Ectodermal cell (in vitro differentiated cells): Measurements from ENCODE around the gene TBX3.

ENCODE experiments used
- H3K27ac ChIP-seq: 2 replicates; pipeline ENCODE4 v1.7.0; 2013; ENCODE audit warnings: mild to moderate bottlenecking, low read depth, low read length; ENCODE audit not compliant: insufficient read depth, poor library complexity, severe bottlenecking
- H3K27me3 ChIP-seq: 2 replicates; pipeline ENCODE4 v1.7.0; 2013; ENCODE audit warnings: mild to moderate bottlenecking, low read length; ENCODE audit not compliant: insufficient read depth, control insufficient read depth, poor library complexity, severe bottlenecking
- H3K36me3 ChIP-seq: one replicate; pipeline ENCODE4 v1.7.0; 2013; ENCODE audit warnings: low read length; ENCODE audit not compliant: control insufficient read depth, insufficient read depth
- H3K4me1 ChIP-seq: one replicate; pipeline ENCODE4 v1.7.0; 2013; ENCODE audit warnings: low read length; ENCODE audit not compliant: control insufficient read depth, insufficient read depth
- H3K4me3 ChIP-seq: 2 replicates; pipeline ENCODE4 v1.7.0; 2013; ENCODE audit warnings: low read depth, low read length, control low read depth; ENCODE audit not compliant: insufficient read depth
- H3K9me3 ChIP-seq: 2 replicates; pipeline ENCODE4 v1.7.0; 2013; ENCODE audit warnings: mild to moderate bottlenecking, low read length, moderate library complexity; ENCODE audit not compliant: control insufficient read depth
- WGBS, 2 experiments: methylation state at CpG; one replicate each; pipeline ENCODE4 v1.1.7; 2013; ENCODE audit warnings: missing lambda C conversion rate in 2 of 2; 5-methylcytosine and 5-hydroxymethylcytosine counted together

TBX3 gene

GRCh38 chr12:114690267-114691135 lies 6.5 kb upstream of the TBX3 start:
- H3K4me1 ChIP-seq = peaks cover 23% of the 10 kb centered on the region
- H3K4me3 ChIP-seq = no peak overlapping the region
- peaks cover 100% of the 10 kb centered on the region for H3K27me3 ChIP-seq
- H3K36me3 ChIP-seq = no peaks in the 10 kb centered on the region
- 20 to 22% methylated on average over 6 to 7 of the region's 8 CpGs for WGBS, 2 experiments
- no peak overlapping the region for H3K27ac ChIP-seq
- H3K9me3 ChIP-seq = no peaks in the 10 kb centered on the region

- H3K4me1 ChIP-seq = peaks cover 31% of the 10 kb centered on the region
- H3K36me3 ChIP-seq = no peaks in the 10 kb centered on the region
- no peak overlapping the region for H3K4me3 ChIP-seq
- H3K9me3 ChIP-seq = no peaks in the 10 kb centered on the region
- WGBS, 2 experiments = 22 to 28% methylated on average over 5 of the region's 5 CpGs
- peaks cover 100% of the 10 kb centered on the region for H3K27me3 ChIP-seq
- no peak overlapping the region for H3K27ac ChIP-seq
Measured at GRCh38 chr12:114689075-114689994, 5.4 kb upstream of the TBX3 start.

GRCh38 chr12:114688256-114688845 lies 4.4 kb upstream of the TBX3 start:
- Histone ChIP-seq H3K4me1 (peaks cover 32% of the 10 kb centered on the region), H3K27me3 (peaks cover 99% of the 10 kb centered on the region), H3K9me3 (no peaks in the 10 kb centered on the region), H3K36me3 (no peaks in the 10 kb centered on the region), H3K27ac (no peak overlapping the region), H3K4me3 (no peak overlapping the region)
- 6 to 7% methylated on average over 4 of the region's 4 CpGs for WGBS, 2 experiments

GRCh38 chr12:114687802-114688201 lies 3.8 kb upstream of the TBX3 start:
- Histone ChIP-seq H3K27me3 (peaks cover 99% of the 10 kb centered on the region), H3K27ac (no peak overlapping the region)
- WGBS, 2 experiments = 5 to 8% methylated on average over 10 to 12 of the region's 12 CpGs

GRCh38 chr12:114686773-114687500 lies 3.0 kb upstream of the TBX3 start:
- Histone ChIP-seq H3K4me3 (no peak overlapping the region), H3K4me1 (peaks cover 35% of the 10 kb centered on the region), H3K27me3 (peaks cover 99% of the 10 kb centered on the region)

More at GRCh38 chr12:114687802-114688201, 3.8 kb upstream of the TBX3 start:
- H3K4me3 ChIP-seq = no peak overlapping the region
- no peaks in the 10 kb centered on the region for H3K36me3 ChIP-seq
- no peaks in the 10 kb centered on the region for H3K9me3 ChIP-seq
- H3K4me1 ChIP-seq = peaks cover 33% of the 10 kb centered on the region

GRCh38 chr12:114686426-114686772 lies 2.4 kb upstream of the TBX3 start:
- H3K27me3 ChIP-seq = peaks cover 99% of the 10 kb centered on the region
- no peak overlapping the region for H3K4me3 ChIP-seq
- H3K27ac ChIP-seq = no peak overlapping the region
- WGBS, 2 experiments = 1 to 3% methylated on average over 11 of the region's 11 CpGs
- no peaks in the 10 kb centered on the region for H3K36me3 ChIP-seq
- no peaks in the 10 kb centered on the region for H3K9me3 ChIP-seq
- H3K4me1 ChIP-seq = peaks cover 35% of the 10 kb centered on the region

More at GRCh38 chr12:114686773-114687500, 3.0 kb upstream of the TBX3 start:
- 1 to 2% methylated on average over 40 to 41 of the region's 41 CpGs for WGBS, 2 experiments
- H3K36me3 ChIP-seq = no peaks in the 10 kb centered on the region
- no peaks in the 10 kb centered on the region for H3K9me3 ChIP-seq
- no peak overlapping the region for H3K27ac ChIP-seq

- H3K4me1 ChIP-seq = peaks cover 35% of the 10 kb centered on the region
- no peaks in the 10 kb centered on the region for H3K9me3 ChIP-seq
- no peaks in the 10 kb centered on the region for H3K36me3 ChIP-seq
- no peak overlapping the region for H3K27ac ChIP-seq
- WGBS, 2 experiments = 2% methylated on average over 15 of the region's 17 CpGs
- peaks cover 99% of the 10 kb centered on the region for H3K27me3 ChIP-seq
- H3K4me3 ChIP-seq = no peak overlapping the region
Measured at GRCh38 chr12:114685869-114686268, 1.9 kb upstream of the TBX3 start.

- H3K27ac ChIP-seq = no peak overlapping the region
- H3K36me3 ChIP-seq = no peaks in the 10 kb centered on the region
- H3K27me3 ChIP-seq = peaks cover 99% of the 10 kb centered on the region
- 1% methylated on average over 25 of the region's 25 CpGs for WGBS, 2 experiments
- no peak overlapping the region for H3K4me3 ChIP-seq
- H3K9me3 ChIP-seq = no peaks in the 10 kb centered on the region
- H3K4me1 ChIP-seq = peaks cover 35% of the 10 kb centered on the region
Measured at GRCh38 chr12:114685320-114685781, 1.4 kb upstream of the TBX3 start.

GRCh38 chr12:114684870-114685273 lies 897 bp upstream of the TBX3 start:
- Histone ChIP-seq H3K27me3 (peaks cover 99% of the 10 kb centered on the region), H3K4me1 (peaks cover 35% of the 10 kb centered on the region), H3K9me3 (no peaks in the 10 kb centered on the region), H3K27ac (no peak overlapping the region), H3K36me3 (no peaks in the 10 kb centered on the region), H3K4me3 (peak overlapping the region; percentile 43)
- WGBS, 2 experiments = 1 to 2% methylated on average over 24 of the region's 24 CpGs
